ENCODE data around the gene FBLN1. TPM values are rescaled to one million over a fixed set of nuclear protein-coding genes. Genes with fewer than 3 reads are reported as not detected.

The FBLN1 gene
- total and polyA plus RNA-seq, 12 donors = 31.3 to 126 (median 51.0) TPM

- intact Hi-C loops (cut with DNase I) = loop anchor here in 8 of 10 donors (5.0 to 10.0 kb wide), 6 partner anchors 71 to 219 kb away; no protein-coding TSS in a partner anchor
Observed at GRCh38 chr22:45648301-45649117, 145.8 kb downstream of the FBLN1 start.

GRCh38 chr22:45649809-45650208, 147.1 kb downstream of the FBLN1 start:
- whole genome bisulfite sequencing, 2 donors = 91 to 95% methylated on average over 6 of the region's 6 CpGs
- no peak for TF ChIP-seq CTCF (IDR thresholded peaks at IDR 0.05)
- ATAC-seq (no peak), DNase-seq (no peak)
- intact Hi-C loops (cut with DNase I) = loop anchor here in 8 of 10 donors (5.0 to 10.0 kb wide), 6 partner anchors 73 to 217 kb away; no protein-coding TSS in a partner anchor
- no peak overlapping the region for H3K4me3 ChIP-seq
- peaks cover 0 to 44% (median 23%) of the 10 kb centered on the region in 7 donors for H3K27me3 ChIP-seq
- H3K36me3 ChIP-seq = no peaks in the 10 kb centered on the region
- no peak overlapping the region for H3K27ac ChIP-seq
- H3K4me1 ChIP-seq = peaks cover 0 to 9% (median 6%) of the 10 kb centered on the region in 9 donors
- H3K9me3 ChIP-seq = no peaks in the 10 kb centered on the region

More at GRCh38 chr22:45648301-45649117, 145.8 kb downstream of the FBLN1 start:
- Histone ChIP-seq H3K36me3 (no peaks in the 10 kb centered on the region), H3K27me3 (peaks cover 0 to 46% (median 32%) of the 10 kb centered on the region in 7 donors), H3K27ac (no peak overlapping the region), H3K4me3 (no peak overlapping the region), H3K4me1 (peaks cover 0 to 9% (median 6%) of the 10 kb centered on the region in 9 donors), H3K9me3 (no peaks in the 10 kb centered on the region)
- TF ChIP-seq CTCF (IDR thresholded peaks at IDR 0.05) = no peak
- ATAC-seq (no peak), DNase-seq (no peak)
- WGBS, 2 donors = 79 to 80% methylated on average over 23 to 24 of the region's 24 CpGs

GRCh38 chr22:45650721-45651120, 148.0 kb downstream of the FBLN1 start:
- H3K27me3 ChIP-seq = peaks cover 0 to 38% (median 15%) of the 10 kb centered on the region in 7 donors
- no peak for TF ChIP-seq CTCF (IDR thresholded peaks at IDR 0.05)
- H3K27ac ChIP-seq = no peak overlapping the region
- DNase-seq = no peak
- peaks cover 0 to 3% (median 1%) of the 10 kb centered on the region in 9 donors for H3K4me1 ChIP-seq
- H3K36me3 ChIP-seq = no peaks in the 10 kb centered on the region
- intact Hi-C loops (cut with DNase I) = no loop called here
- H3K9me3 ChIP-seq = no peaks in the 10 kb centered on the region
- H3K4me3 ChIP-seq = no peak overlapping the region
- ATAC-seq = no peak
- 94 to 95% methylated on average over 12 of the region's 12 CpGs for WGBS, 2 donors

Other genes with a start within 250 kb of the FBLN1 start
- gene UPK3A, start 217.9 kb upstream of the FBLN1 start, total RNA-seq = not detected
- under 1 TPM in 1 of 2 donors, not detected in 1; 0.48 TPM for gene UPK3A, start 217.9 kb upstream of the FBLN1 start, polyA plus RNA-seq
- 10 to 100 TPM; 10.4 to 30.8 (median 16.3) TPM for gene FAM118A, start 192.9 kb upstream of the FBLN1 start, total RNA-seq
- gene FAM118A, start 192.9 kb upstream of the FBLN1 start, polyA plus RNA-seq = 10 to 100 TPM; 10.2 to 35.7 TPM
- gene SMC1B, start 89.3 kb upstream of the FBLN1 start, total RNA-seq = under 1 TPM in 1 of 10 donors, not detected in 9; 0.05 TPM
- not detected for gene SMC1B, start 89.3 kb upstream of the FBLN1 start, polyA plus RNA-seq
- gene RIBC2, start 89.2 kb upstream of the FBLN1 start, total RNA-seq = 1 to 10 TPM in 1 of 10 donors, under 1 TPM in 1, not detected in 8; 0.20 to 1.2 TPM
- gene RIBC2, start 89.2 kb upstream of the FBLN1 start, polyA plus RNA-seq = under 1 TPM in 1 of 2 donors, not detected in 1; 0.06 TPM
- gene ATXN10, start 169.0 kb downstream of the FBLN1 start, total RNA-seq = 100 to 1,000 TPM; 122 to 169 (median 143) TPM
- 100 to 1,000 TPM in 1 of 2 donors, 10 to 100 TPM in 1; 11.8 to 142 TPM for gene ATXN10, start 169.0 kb downstream of the FBLN1 start, polyA plus RNA-seq

Measured in heart right ventricle (tissue), 16 donors.